Upper lobe of left lung (tissue), 4 donors: ENCODE results near the gene NR5A1.

ENCODE experiments used
- CTCF ChIP-seq, 6 experiments: fragments of 450-650 bp in 4 of 6; fragments of 200-600 bp in 2 of 6; sonication (generic) in 2 of 6; IDR thresholded peaks; one replicate each; pipeline ENCODE4 v1.5.1; 2016 to 2019; ENCODE audit warnings: antibody characterized with exemption in 6 of 6
- POLR2A ChIP-seq, 4 donors: fragments of 450-650 bp; IDR thresholded peaks; one replicate each; pipeline ENCODE4 v1.5.1; 2016 to 2017; ENCODE audit warnings: antibody characterized with exemption in 4 of 4, mild to moderate bottlenecking in 2 of 4

- TF ChIP-seq CTCF (IDR thresholded peaks at IDR 0.05) (no peak), POLR2A (IDR thresholded peaks at IDR 0.05) (no peak)
Measured at GRCh38 chr9:124493794-124494479, 13.3 kb downstream of the NR5A1 start.
